Umbilical cord (tissue), 2 donors: ENCODE measurements around the gene MGAT4B. TPM values are rescaled to one million over a fixed set of nuclear protein-coding genes. Genes with fewer than 3 reads are reported as not detected.

ENCODE experiments used
- DNase-seq: peaks from one replicate; pipeline ENCODE4 v3.0.0-alpha.2; 2015; ENCODE audit warnings: low spot score
- total RNA-seq: library from RNA; depleted of rRNA; stranded (reverse); fragments of >200 nt; gene quantifications from one replicate; pipeline ENCODE4 v1.2.3, GENCODE V29; 2014; ENCODE audit warnings: low replicate concordance; ENCODE audit not compliant: insufficient read depth

MGAT4B gene
- total RNA-seq, 1 donor from 2014 or later = 43.3 TPM

- DNase-seq = peak; percentile 88
These were observed 21.0 kb upstream of the MGAT4B start for GRCh38 chr5:179827680-179828079.

GRCh38 chr5:179825655-179826182 lies 19.1 kb upstream of the MGAT4B start:
- no peak for DNase-seq

- no peak for DNase-seq
These were observed 18.1 kb upstream of the MGAT4B start for GRCh38 chr5:179824745-179825112.

GRCh38 chr5:179823937-179824744 lies 17.5 kb upstream of the MGAT4B start:
- no peak for DNase-seq

GRCh38 chr5:179822444-179822990 lies 15.9 kb upstream of the MGAT4B start:
- no peak for DNase-seq

GRCh38 chr5:179822059-179822432 lies 15.4 kb upstream of the MGAT4B start:
- no peak for DNase-seq

GRCh38 chr5:179821298-179822058 lies 14.8 kb upstream of the MGAT4B start:
- DNase-seq = peak; percentile 94

- DNase-seq = peak; percentile 82
These were observed 14.0 kb upstream of the MGAT4B start, which contains the start of gene SQSTM1 for GRCh38 chr5:179820483-179821297. Gene SQSTM1, plus strand, starts transcription at chr5:179820905. Its CDS starts 32 bp downstream, at chr5:179820937.

- DNase-seq = no peak
These were observed 13.4 kb upstream of the MGAT4B start for GRCh38 chr5:179820127-179820482.

- DNase-seq = peak; percentile 43
These were observed 12.8 kb upstream of the MGAT4B start for GRCh38 chr5:179819296-179820126.

- DNase-seq = peak; percentile 92
These were observed 12.2 kb upstream of the MGAT4B start for GRCh38 chr5:179818746-179819295.

GRCh38 chr5:179817890-179818745 lies 11.5 kb upstream of the MGAT4B start:
- DNase-seq = no peak

GRCh38 chr5:179817470-179817840 lies 10.8 kb upstream of the MGAT4B start:
- no peak for DNase-seq

GRCh38 chr5:179816796-179817469 lies 10.3 kb upstream of the MGAT4B start:
- no peak for DNase-seq

GRCh38 chr5:179816401-179816795 lies 9.7 kb upstream of the MGAT4B start:
- no peak for DNase-seq

GRCh38 chr5:179815491-179816249 lies 9.0 kb upstream of the MGAT4B start:
- DNase-seq = no peak

GRCh38 chr5:179814090-179814489 lies 7.4 kb upstream of the MGAT4B start:
- no peak for DNase-seq

GRCh38 chr5:179812997-179813607 lies 6.4 kb upstream of the MGAT4B start:
- no peak for DNase-seq
